Urothelium cell line (cell line): ENCODE data around the gene CSF1.
A peak's percentile ranks its signal among the peaks of the same experiment; 100 is the strongest.
"Not testable (repeated sequence)": the region's sequence is repeated elsewhere in the genome, so short reads cannot be mapped to it uniquely, and the experiment has no call there.

Experiments
- DNase-seq: peaks from one replicate; pipeline ENCODE4 v3.0.0; 2011; ENCODE audit warnings: low spot score, mixed read lengths
- FAIRE-seq: peaks from 2 replicates; lab custom pipeline; 2011; peaks lifted over from hg19 to GRCh38; lab: Jason Lieb, UNC

CSF1 gene, protein sequence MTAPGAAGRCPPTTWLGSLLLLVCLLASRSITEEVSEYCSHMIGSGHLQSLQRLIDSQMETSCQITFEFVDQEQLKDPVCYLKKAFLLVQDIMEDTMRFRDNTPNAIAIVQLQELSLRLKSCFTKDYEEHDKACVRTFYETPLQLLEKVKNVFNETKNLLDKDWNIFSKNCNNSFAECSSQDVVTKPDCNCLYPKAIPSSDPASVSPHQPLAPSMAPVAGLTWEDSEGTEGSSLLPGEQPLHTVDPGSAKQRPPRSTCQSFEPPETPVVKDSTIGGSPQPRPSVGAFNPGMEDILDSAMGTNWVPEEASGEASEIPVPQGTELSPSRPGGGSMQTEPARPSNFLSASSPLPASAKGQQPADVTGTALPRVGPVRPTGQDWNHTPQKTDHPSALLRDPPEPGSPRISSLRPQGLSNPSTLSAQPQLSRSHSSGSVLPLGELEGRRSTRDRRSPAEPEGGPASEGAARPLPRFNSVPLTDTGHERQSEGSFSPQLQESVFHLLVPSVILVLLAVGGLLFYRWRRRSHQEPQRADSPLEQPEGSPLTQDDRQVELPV

GRCh38 chr1:109910123-109910962 lies at the start of gene CSF1:
CSF1 (plus strand) TSS chr1:109910849; CDS start chr1:109911024, 175 bp downstream.
- DNase-seq (peak; percentile 80), FAIRE-seq (no peak)

DNA sequence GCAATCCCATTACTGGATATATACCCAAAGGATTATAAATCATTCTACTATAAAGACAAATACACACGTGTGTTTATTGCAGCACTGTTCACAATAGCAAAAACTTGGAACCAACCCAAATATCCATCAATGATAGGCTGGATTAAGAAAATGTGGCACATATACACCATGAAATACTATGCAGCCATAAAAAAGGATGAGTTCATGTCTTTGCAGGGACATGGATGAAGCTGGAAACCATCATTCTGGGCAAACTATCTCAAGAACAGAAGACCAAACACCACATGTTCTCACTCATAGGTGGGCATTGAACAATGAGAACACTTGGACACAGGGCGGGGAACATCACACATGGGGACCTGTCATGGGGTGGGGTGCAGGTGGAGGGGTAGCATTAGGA lies 49.0 kb upstream of the CSF1 start:
- not testable (repeated sequence) for FAIRE-seq

DNA sequence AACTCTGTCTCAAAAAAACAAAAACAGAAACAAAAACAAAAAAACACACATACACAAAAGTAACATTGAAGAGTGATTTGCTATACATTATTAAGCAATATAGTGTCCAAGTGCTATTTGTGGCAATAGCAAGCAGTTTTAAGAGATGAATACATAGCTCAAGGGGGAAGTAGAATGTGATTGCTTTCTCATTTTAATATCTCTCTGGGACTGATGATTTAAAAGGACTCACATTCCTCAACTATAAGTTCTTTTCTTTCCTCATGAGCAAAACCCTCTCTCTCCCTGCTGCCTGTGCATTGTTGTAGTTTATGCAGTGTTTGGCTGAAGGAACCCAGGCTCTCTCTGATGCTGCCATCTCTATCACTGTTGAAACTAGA lies 47.0 kb upstream of the CSF1 start:
- FAIRE-seq (no peak), DNase-seq (no peak)

More for the DNA sequence above, 49.0 kb upstream of the CSF1 start:
- DNase-seq: not testable (repeated sequence)

DNA sequence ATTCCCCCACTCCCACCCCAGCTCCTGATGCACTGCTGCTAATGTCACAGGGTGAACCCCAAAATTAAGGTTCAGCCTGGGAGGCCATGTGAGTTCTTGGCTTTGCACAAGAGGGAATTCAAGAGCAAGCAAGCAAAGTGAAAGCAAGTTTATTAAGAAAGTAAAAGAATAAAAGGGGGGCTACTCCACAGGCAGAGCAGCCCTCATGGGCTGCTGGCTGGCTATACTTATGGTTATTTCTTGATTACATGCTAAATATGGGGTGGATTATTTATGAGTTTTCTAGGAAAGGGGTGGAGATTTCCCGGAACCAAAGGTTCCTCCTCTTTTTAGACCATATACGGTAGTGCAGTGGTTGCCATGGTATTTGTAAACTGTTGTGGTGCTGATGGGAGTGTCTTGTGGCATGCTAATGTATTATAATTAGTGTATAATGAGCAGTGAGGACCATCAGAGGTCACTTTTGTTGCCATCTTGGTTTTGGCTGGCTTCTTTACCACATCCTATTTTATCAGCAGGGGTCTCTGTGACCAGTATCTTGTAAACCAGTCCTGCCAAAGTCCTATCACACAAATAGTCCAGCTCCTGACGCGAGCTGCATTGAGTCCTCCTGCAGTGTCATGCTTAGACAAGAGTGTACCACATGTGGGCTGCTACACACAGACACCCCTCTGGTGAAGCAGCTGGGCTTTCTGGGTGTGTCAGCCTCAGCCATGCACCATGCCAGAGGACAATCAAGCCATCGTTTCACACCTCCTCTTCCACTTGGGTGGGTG lies 46.4 kb upstream of the CSF1 start:
- FAIRE-seq (no peak), DNase-seq (no peak)

DNA sequence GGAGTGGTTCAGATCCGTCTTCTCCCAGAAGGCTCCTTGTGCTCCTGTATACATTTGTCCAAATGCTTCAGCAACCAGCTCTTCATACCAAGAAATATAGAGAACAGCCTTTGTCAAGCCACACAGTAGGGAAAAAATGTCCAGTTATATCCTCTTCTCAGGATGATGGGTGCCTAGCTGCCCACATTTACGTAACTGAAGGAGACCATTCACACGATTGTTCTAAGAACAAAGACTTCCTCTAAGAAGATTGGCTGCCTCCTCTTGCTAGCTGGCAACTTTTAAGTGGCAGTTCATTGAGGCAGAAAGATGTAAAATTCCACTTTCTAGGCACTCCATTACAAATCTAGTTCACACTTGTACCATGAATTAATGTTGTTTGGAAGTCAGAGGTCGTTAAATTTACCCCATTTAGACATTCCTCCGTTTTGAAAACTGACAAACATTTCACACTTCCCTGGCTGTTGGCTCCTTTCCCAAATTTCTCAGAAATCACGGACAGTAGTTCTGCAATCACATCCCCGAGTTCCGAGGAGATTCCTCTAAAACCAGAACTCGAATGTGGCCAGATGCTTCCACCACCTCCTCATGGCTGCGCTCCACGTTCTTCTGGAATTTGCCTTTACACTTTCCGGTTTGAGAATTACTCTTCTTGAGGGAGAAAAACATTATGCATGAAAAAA lies 45.6 kb upstream of the CSF1 start:
- DNase-seq (no peak), FAIRE-seq (no peak)

GRCh38 chr1:109866071-109866470 lies 44.6 kb upstream of the CSF1 start:
- DNase-seq (no peak), FAIRE-seq (peak; percentile 13)

GRCh38 chr1:109873278-109874175 lies 37.1 kb upstream of the CSF1 start:
- FAIRE-seq (no peak), DNase-seq (no peak)

GRCh38 chr1:109874445-109874844 lies 36.2 kb upstream of the CSF1 start:
- FAIRE-seq (no peak), DNase-seq (no peak)

- no peak for DNase-seq
- FAIRE-seq: no peak
These were observed 34.8 kb upstream of the CSF1 start for GRCh38 chr1:109875874-109876273.

DNA sequence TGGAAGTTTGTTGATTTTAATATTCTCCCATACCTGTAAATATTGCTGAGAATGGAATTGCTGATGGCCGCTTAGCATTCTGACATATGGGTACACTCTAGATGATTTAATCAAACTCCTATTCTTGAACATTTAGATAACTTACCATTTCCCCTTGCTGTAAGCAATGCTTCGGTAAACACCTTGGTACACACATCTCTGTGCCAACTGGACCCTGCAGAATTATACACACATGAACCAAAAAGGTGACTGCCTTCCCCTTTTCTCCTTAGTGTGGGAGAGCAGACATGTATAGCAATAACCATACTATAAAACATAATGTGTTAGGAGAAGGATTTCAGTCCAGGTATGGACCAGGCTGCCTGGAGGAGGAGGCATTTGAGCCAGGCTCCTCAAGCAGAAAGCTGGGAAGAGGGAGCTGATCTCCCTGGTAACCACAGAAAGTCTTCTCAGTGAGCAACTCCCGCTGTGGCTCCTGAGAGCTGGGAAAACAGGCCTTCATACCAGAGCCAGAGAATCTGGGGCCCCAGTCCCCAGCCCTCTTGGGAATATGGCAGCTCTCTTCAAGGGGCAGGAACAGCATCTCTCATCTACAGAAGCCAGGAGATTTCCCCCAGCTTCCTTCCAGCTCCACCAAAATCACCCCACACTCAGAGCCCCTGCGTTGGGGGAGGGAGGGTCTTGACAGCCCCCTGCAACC lies 33.9 kb upstream of the CSF1 start:
- no peak for FAIRE-seq

GRCh38 chr1:109877317-109877771 lies 33.3 kb upstream of the CSF1 start:
- DNase-seq (peak; percentile 84), FAIRE-seq (no peak)

More for the DNA sequence above, 33.9 kb upstream of the CSF1 start:
- DNase-seq: no peak

DNA sequence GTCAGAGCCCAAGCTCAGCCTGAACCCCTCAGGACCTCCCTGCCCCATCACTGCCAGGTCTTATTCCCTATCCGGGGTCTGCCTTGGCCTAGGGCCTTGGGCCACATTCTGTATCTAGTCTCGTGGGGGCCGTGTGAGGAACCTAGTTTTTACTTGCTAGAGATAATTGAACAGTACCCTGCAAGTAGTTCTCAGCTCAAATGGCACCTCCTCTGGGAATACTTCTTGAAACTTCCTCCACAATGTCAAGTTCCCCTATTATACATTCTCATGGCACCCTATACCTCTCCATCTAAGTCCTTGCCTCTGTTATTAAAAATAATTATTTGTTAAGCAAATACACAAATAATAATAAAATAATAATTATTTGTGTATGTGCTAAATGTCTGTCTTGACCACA lies 32.9 kb upstream of the CSF1 start:
- DNase-seq (no peak), FAIRE-seq (no peak)

DNA sequence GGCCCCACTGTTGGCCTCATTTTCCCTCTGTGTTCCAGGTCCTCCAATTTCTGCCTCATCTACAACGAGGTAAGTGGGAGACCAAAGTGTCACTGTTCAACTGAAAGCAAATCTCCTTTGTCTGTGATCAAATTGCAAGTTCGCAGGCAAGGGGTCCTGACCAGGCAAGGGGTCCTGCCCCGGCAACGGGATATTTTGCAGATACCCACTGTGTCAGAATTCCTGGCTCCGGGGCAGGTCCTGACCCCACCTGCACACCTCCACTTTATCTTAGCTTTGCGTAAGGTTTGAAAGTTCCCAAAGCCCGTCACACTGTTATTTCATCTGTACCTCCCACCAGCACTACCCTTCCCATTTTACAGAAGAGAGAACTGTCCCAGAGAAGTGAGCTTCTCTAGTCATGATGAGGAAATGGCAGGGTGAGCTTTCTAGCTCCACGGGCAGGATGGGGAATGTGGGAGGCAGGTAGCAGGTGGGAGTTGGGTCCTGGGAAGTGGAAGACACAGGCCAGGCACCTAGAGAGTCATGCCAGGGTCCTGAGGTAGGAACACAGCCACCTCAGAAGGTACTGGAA lies 32.0 kb upstream of the CSF1 start:
- no peak for FAIRE-seq
- DNase-seq: no peak

- not testable (repeated sequence) for FAIRE-seq, DNase-seq
These were observed 31.3 kb upstream of the CSF1 start for GRCh38 chr1:109879371-109879770.

DNA sequence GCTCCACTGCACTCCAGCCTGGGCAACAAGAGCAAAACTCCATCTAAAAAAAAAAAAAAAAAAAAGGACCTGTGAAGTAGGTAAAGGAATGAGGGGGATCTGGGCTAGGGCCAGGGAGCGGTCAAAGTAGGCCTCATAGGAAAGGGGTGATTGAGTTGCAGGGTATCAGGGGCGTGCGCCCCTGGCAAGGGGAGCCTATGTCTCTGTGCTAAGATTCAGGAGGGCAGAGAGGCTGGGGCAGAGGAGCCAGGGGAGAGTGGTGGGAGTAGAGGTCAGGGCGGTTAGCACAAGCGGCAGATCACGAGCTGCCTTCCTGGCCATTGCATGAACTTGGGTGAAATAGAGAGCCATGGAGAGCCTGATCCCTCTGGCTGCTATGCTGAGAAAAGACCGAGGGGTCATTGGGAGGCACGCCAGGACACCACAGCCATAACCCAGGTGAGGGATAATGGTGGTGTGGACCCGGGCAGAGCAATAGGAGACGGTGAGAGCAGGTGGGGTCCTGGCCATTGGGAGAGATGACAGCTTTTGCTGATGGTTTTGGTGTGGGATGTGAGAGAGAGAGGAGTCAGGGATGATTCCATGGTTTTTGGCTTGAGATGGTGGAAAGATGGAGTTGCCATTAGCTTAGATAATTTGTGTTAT lies 30.6 kb upstream of the CSF1 start:
- DNase-seq (no peak), FAIRE-seq (no peak)

- FAIRE-seq: no peak
These were observed 29.4 kb upstream of the CSF1 start for GRCh38 chr1:109880971-109881894.

DNA sequence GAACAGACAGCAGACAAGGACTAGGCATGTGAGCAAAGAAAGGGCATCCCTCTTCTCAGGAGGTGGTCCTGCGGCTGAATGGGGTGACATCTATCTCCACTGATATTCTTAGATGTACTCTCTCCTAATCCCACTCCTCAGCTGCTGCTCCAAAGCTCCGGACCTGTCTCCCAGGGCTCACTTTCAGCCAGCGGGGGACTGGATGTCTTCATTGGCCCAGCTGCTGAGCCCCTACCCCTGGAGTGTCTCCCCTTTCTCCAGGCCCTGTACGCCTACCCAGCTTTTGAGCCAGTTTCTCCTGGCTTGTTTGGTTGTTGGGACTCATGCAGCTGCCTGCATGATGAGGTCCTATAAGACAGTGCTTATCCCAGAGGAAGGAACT lies 28.8 kb upstream of the CSF1 start:
- DNase-seq: no peak
- no peak for FAIRE-seq

More at GRCh38 chr1:109880971-109881894, 29.4 kb upstream of the CSF1 start:
- DNase-seq: no peak
